ENCODE results near the gene REC8.

Gene REC8

GRCh38 chr14:24149302-24149969 is 22.4 kb upstream of the REC8 start:
- no peak for ATAC-seq
- TF ChIP-seq ESRRG (CRISPR knock-in tag; IDR thresholded peaks at IDR 0.05) (no peak), ZFP30 (CRISPR knock-in tag; IDR thresholded peaks at IDR 0.05) (no peak)

- no peak for TF ChIP-seq CSDC2 (CRISPR knock-in tag; IDR thresholded peaks at IDR 0.05)
- TF ChIP-seq CREB5 (CRISPR knock-in tag; IDR thresholded peaks at IDR 0.05; ENCODE audit: low read depth), result no peak
- TF ChIP-seq GLIS3 (CRISPR knock-in tag; IDR thresholded peaks at IDR 0.05), result no peak
- no peak for TF ChIP-seq ZNF70 (CRISPR knock-in tag; IDR thresholded peaks at IDR 0.05)
- no peak for TF ChIP-seq ZC3H10 (CRISPR knock-in tag; IDR thresholded peaks at IDR 0.05)
- TF ChIP-seq TSHZ2 (CRISPR knock-in tag; IDR thresholded peaks at IDR 0.05), result no peak
These were observed 21.8 kb upstream of the REC8 start for GRCh38 chr14:24150061-24150460.

GRCh38 chr14:24150567-24150966 is 21.3 kb upstream of the REC8 start:
- no peak for ATAC-seq
- TF ChIP-seq PATZ1 (CRISPR knock-in tag; IDR thresholded peaks at IDR 0.05; ENCODE audit: borderline replicate concordance), result no peak
- no peak for TF ChIP-seq ESRRG (CRISPR knock-in tag; IDR thresholded peaks at IDR 0.05)
- TF ChIP-seq ZNF70 (CRISPR knock-in tag; IDR thresholded peaks at IDR 0.05), result no peak
- no peak for TF ChIP-seq TSHZ2 (CRISPR knock-in tag; IDR thresholded peaks at IDR 0.05)
- TF ChIP-seq TOX (CRISPR knock-in tag; IDR thresholded peaks at IDR 0.05; ENCODE audit: borderline replicate concordance), result no peak
- no peak for TF ChIP-seq ZFP3 (CRISPR knock-in tag; IDR thresholded peaks at IDR 0.05)
- no peak for TF ChIP-seq RARB (CRISPR knock-in tag; IDR thresholded peaks at IDR 0.05)
- no peak for TF ChIP-seq BACH2 (CRISPR knock-in tag; IDR thresholded peaks at IDR 0.05; ENCODE audit: borderline replicate concordance)
- TF ChIP-seq ZNF8 (CRISPR knock-in tag; IDR thresholded peaks at IDR 0.05), result no peak
- TF ChIP-seq CSRNP3 (CRISPR knock-in tag; IDR thresholded peaks at IDR 0.05), result no peak
- TF ChIP-seq SNAI2 (CRISPR knock-in tag; IDR thresholded peaks at IDR 0.05), result no peak
- TF ChIP-seq ZNF565 (CRISPR knock-in tag; conservative IDR thresholded peaks at IDR 0.05; ENCODE audit: low read depth), result no peak
- no peak for TF ChIP-seq POU6F1 (CRISPR knock-in tag; IDR thresholded peaks at IDR 0.05; ENCODE audit: borderline replicate concordance, low read depth)

More at GRCh38 chr14:24150061-24150460, 21.8 kb upstream of the REC8 start:
- ATAC-seq, result no peak
